Measurements from ENCODE around the gene NDUFA11.
"Not testable (repeated sequence)": the region's sequence is repeated elsewhere in the genome, so short reads cannot be mapped to it uniquely, and the experiment has no call there.

Gene NDUFA11

DNA sequence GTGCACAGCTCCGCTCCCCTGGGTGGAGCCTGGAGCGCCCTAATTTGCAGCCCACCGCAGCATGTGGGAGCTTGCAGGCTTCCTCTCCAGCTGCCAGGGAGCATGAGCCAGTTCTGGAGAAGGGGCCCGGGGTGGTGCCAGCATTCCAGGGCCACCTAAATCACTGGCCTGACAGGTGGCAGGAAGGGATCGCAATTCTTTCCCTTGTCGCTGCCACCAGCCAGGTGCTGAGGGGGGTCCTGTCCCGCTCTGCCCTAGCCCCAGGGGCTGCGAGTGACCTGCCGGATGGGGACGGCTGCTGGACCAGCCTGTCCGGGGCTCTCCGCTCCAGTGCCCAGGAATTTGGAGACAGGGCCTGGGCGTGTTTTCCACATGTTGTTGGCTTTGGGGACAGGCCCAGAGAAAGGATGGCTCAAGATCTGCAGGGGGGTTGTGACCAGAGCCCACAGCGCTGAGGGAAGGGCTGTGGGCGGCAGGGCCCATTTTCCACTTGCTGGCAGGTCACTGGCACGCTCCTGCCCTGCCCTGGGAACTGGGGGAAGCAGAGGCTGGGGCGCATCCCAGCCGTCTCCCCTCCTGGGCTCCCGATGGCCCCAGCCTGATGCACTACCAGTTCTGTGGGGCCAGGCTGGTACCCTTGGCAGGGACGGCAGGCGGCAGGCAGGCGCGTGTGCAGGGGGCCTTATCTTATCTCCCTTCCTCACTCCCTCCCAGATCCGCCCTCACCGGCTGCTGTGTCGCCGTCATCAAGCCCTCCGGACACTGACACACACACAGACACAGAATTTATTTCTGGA is 9.5 kb downstream of the NDUFA11 start:
- no peak overlapping the region for H3K4me3 ChIP-seq (ENCODE audit: low read length)
- no peak for TF ChIP-seq ZNF274 (IDR thresholded peaks at IDR 0.05; ENCODE audit: low read depth, low read length)

GRCh38 chr19:5893296-5893903 is 10.2 kb downstream of the NDUFA11 start:
- no peak overlapping the region for H3K4me3 ChIP-seq (ENCODE audit: low read length)
- no peak for TF ChIP-seq ZNF274 (IDR thresholded peaks at IDR 0.05; ENCODE audit: low read depth, low read length)

DNA sequence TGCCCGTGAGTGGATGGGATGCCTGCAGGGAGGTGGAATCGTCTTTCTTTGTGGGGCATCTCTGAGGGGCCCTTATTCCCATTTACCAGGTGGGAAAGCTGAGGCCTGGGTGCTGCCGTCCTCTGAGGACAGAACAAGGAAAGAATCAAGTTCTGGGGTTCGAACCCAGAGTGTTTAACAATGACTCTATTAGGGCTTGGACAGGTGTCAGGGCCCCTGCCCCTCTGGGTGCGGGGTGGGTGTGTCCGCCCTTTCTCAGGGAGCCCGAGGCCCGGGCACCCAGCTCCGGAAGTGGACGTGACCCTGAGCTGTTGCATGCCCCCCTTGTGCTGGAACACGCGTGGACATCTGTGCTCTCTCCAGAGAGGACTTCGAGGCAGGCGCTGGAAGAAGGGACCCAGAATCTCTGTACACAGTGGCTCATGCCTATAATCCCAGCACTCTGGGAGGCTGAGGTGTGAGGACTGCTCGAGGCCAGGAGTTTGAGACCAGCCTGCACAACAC is 10.8 kb downstream of the NDUFA11 start:
- no peak overlapping the region for H3K4me3 ChIP-seq (ENCODE audit: low read length)
- TF ChIP-seq ZNF274 (IDR thresholded peaks at IDR 0.05; ENCODE audit: low read depth, low read length) = no peak

GRCh38 chr19:5891938-5892771 is 11.4 kb downstream of the NDUFA11 start:
- no peak for TF ChIP-seq ZNF274 (IDR thresholded peaks at IDR 0.05; ENCODE audit: low read depth, low read length)
- H3K4me3 ChIP-seq (ENCODE audit: low read length) = no peak overlapping the region

DNA sequence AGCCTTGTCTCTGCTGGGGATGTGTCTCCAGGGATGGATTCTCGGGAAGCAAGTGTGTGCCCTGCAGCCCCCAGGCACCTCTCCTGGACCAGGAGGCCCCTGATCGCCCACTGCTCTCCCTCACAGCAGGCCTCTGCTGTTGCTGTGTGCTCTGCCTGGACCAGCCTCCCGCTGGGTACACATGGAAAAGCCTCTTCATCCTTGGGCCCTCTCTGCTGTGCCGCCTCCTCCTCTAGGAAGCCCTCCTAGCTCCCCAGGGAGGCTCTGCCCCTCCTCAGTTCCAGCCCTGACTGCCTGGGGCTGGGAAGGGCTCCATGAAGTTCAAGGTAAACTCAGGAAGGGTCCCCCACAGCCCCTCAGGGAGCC is 12.0 kb downstream of the NDUFA11 start:
- H3K4me3 ChIP-seq (ENCODE audit: low read length) = no peak overlapping the region
- no peak for TF ChIP-seq ZNF274 (IDR thresholded peaks at IDR 0.05; ENCODE audit: low read depth, low read length)

GRCh38 chr19:5890099-5890498 is 13.5 kb downstream of the NDUFA11 start:
- H3K4me3 ChIP-seq (ENCODE audit: low read length) = no peak overlapping the region
- no peak for TF ChIP-seq ZNF274 (IDR thresholded peaks at IDR 0.05; ENCODE audit: low read depth, low read length)

GRCh38 chr19:5889288-5889971 is 14.2 kb downstream of the NDUFA11 start:
- TF ChIP-seq ZNF274 (IDR thresholded peaks at IDR 0.05; ENCODE audit: low read depth, low read length) = no peak
- H3K4me3 ChIP-seq (ENCODE audit: low read length) = no peak overlapping the region

- H3K4me3 ChIP-seq (ENCODE audit: low read length) = not testable (repeated sequence)
These were observed 19.4 kb downstream of the NDUFA11 start for GRCh38 chr19:5884065-5884811.

DNA sequence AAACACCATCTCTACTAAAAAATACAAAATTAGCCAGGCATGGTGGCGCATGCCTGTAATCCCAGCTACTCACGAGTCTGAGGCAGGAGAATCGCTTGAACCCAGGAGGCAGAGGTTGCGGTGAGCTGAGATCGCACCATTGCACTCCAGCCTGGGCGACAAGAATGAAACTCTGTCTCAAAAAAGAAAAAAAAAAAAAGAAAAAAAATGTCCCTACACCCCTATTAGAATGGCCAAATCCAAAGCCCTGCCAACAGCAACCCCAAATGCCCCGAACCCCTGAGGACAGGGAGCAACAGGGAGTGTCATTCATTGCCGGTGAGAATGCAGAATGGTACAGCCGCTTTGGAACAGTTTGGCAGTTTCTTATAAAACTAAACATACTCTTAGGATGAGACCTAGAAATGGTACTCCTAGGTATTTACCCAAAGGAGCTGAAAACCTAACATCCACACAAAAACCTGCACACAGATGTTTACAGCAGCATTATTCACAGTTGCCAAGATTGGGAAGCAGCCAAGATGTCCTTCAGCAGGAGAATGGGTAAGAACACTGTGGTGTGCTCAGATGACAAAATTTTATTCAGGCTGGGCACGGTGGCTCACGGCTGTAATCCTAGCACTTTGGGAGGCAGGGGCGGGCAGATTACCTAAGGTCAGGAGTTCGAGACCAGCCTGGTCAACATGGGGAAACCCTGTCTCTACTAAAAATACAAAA is 20.3 kb downstream of the NDUFA11 start:
- H3K4me3 ChIP-seq (ENCODE audit: low read length) = not testable (repeated sequence)

DNA sequence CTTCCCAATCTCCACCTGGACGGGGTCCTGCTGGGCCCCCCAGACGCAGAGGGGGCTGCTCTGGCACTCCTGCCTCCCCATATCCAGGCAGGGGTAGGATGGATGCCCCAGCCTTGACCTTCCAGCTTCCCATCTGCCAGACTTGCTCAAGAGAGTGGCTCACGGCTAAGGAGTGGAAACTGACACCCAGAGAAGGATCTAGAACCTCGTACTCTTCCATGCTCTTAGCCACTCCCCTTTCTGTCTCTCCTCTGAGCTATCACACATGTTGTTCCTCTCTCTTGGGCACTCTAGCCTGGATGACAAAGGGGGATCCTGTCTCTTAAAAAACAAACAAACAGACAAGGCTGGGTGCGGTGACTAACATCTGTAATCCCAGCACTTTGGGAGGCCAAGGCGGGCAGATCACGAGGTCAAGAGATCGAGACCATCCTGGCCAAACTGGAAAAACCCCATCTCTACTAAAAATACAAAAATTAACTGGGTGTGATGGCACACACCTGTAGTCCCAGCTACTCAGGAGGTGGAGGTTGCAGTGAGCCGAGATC is 21.1 kb downstream of the NDUFA11 start:
- no peak for TF ChIP-seq ZNF274 (IDR thresholded peaks at IDR 0.05; ENCODE audit: low read depth, low read length)
- H3K4me3 ChIP-seq (ENCODE audit: low read length) = no peak overlapping the region

DNA sequence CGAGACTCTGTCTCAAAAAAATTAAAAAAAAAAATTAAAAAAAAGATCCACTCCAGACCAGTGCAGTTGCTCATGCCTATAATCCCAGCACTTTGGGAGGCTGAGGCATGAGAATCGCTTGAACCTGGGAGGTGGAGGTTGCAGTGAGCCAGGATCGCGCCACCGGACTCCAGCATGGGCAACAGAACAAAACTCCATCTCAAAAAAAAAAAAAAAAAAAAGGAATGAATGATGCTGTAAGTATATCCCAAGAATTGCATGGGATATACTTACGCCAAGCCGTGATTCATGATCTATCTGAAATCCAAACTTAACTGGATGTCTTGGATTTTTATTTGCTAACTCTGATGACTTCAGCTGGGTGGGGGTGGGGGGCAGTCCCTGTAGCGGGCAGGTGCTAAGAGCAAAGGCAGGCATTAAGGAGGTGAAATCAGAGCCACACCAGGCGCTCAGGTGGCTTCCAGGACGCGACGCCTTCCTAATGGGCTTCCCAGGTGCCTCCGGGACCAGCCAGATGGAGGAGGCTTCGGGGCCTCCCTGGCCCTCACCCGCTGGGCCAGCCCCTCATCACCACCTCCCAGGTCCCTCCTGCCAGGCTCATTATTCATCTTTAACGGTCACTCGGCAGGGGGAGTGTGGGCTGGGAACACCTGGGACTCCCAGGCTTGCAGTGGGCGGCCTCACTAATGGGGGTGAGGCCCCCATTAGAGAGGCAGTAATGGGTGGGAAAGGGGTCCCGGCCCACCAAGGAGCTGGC is 21.9 kb downstream of the NDUFA11 start:
- no peak overlapping the region for H3K4me3 ChIP-seq (ENCODE audit: low read length)
- no peak for TF ChIP-seq ZNF274 (IDR thresholded peaks at IDR 0.05; ENCODE audit: low read depth, low read length)

DNA sequence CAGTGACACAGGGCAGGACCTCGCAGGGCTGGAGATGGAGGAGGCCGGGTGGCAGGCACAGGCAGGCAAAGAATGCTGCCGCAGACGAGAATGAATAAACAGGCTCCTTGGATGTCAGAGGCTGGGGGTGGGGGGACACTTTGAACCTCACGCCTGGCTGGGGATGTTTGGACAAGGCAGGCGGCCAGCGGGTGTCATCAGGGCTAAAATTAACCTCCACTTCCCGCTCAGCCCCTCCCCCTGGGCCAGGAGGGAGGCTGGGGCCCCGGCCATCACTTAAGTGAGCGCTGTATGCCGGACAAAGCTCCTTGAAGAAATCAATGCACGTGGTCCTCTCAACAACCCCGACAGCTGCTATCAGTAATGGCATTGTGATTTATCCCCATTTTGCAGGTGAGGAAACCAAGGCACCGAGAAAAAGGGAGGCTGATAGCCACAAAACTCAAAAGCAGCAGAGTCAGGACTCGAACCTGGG is 22.9 kb downstream of the NDUFA11 start:
- H3K4me3 ChIP-seq (ENCODE audit: low read length) = no peak overlapping the region
- TF ChIP-seq ZNF274 (IDR thresholded peaks at IDR 0.05; ENCODE audit: low read depth, low read length) = no peak
